Activated CD8-positive, alpha-beta memory T cell treated with anti-CD3 and anti-CD28 coated beads, Interleukin-2, amount 10 ng/mL, durations not matched to agents 7 days and 5 days (primary cell): Measurements from ENCODE around the gene CD80. TPM values are rescaled to one million over a fixed set of nuclear protein-coding genes. Genes with fewer than 3 reads are reported as not detected.
"Not testable (repeated sequence)": the region's sequence is repeated elsewhere in the genome, so short reads cannot be mapped to it uniquely, and the experiment has no call there.

ENCODE experiments used
- ATAC-seq: fragments of 150-1000 bp; cut with Tn5 transposase; one replicate; pipeline ENCODE4 v1.10.0; 2021; ENCODE audit warnings: moderate library complexity
- CTCF ChIA-PET: fragments of 350-600 bp; sonication (Branson Sonifier 250); formaldehyde crosslinking; loops from one replicate; lab custom pipeline; 2021; ENCODE audit warnings: antibody characterized with exemption; lab: Charles Lee
- DNase-seq: peaks from one replicate; pipeline ENCODE4 v3.0.0-alpha.2; 2020
- H3K27ac Mint-ChIP-seq: one replicate; pipeline ENCODE4 v1.8.0; 2021; ENCODE audit warnings: mild to moderate bottlenecking, mixed read lengths
- H3K27me3 Mint-ChIP-seq: one replicate; pipeline ENCODE4 v1.8.0; 2021; ENCODE audit warnings: mixed read lengths
- H3K36me3 Mint-ChIP-seq: one replicate; pipeline ENCODE4 v1.8.0; 2021; ENCODE audit warnings: mild to moderate bottlenecking, mixed read lengths
- H3K4me1 Mint-ChIP-seq: one replicate; pipeline ENCODE4 v1.8.0; 2021; ENCODE audit warnings: mixed read lengths
- H3K4me3 Mint-ChIP-seq: one replicate; pipeline ENCODE4 v1.8.0; 2021; ENCODE audit warnings: mild to moderate bottlenecking, moderate library complexity, mixed read lengths
- H3K9me3 Mint-ChIP-seq: one replicate; pipeline ENCODE4 v1.8.0; 2022; ENCODE audit warnings: low read depth, mixed read lengths
- total RNA-seq, 2 experiments: library from RNA; stranded (reverse); gene quantifications; one replicate each; pipeline ENCODE4 v1.2.3, GENCODE V29; 2021

Gene CD80
- total RNA-seq, 2 experiments from 2014 or later = 22.5 to 47.0 TPM

DNA sequence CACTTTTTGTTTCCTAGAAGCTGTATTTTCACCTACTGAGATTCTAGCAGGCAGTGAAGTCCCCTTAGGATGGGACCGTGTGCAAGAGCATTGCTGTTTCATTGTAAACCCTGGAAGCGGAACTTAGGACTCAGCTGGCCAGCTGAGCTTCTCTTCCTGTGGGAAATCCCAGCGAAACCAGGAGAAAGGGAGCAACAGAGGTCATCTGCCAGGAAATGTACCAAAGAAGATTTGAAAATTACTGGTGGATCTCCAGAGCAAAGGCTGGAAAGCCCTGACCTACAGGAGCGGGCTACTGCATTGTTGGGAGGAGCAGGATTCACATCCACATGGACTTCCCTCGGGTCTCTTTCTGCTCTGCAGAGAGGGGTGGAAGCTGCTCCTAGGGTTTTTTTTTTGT is 12.3 kb upstream of the CD80 start:
- CTCF ChIA-PET = interaction anchor here (1.4 kb wide), 1 partner anchor 74 kb away, joined by 3 read pairs; the partner anchor contains the start of gene TIMMDC1
- Mint-ChIP-seq H3K4me1 (peaks cover 14% of the 10 kb centered on the region), H3K27ac (no peak overlapping the region), H3K27me3 (peaks cover 6% of the 10 kb centered on the region), H3K36me3 (peaks cover 9% of the 10 kb centered on the region), H3K4me3 (no peak overlapping the region), H3K9me3 (no peaks in the 10 kb centered on the region)
- ATAC-seq (no peak), DNase-seq (no peak)

- H3K27me3 Mint-ChIP-seq = peaks cover 6% of the 10 kb centered on the region
- ATAC-seq (no peak), DNase-seq (no peak)
- H3K4me3 Mint-ChIP-seq = no peak overlapping the region
- H3K27ac Mint-ChIP-seq = no peak overlapping the region
- CTCF ChIA-PET = interaction anchor here (1.4 to 2.4 kb wide), 2 partner anchors 8 to 73 kb away, joined by 3 to 6 read pairs; partner anchors contain the start of genes ADPRH and TIMMDC1
- no peaks in the 10 kb centered on the region for H3K9me3 Mint-ChIP-seq
- H3K4me1 Mint-ChIP-seq = peaks cover 17% of the 10 kb centered on the region
- peaks cover 9% of the 10 kb centered on the region for H3K36me3 Mint-ChIP-seq
These were observed 11.8 kb upstream of the CD80 start for GRCh38 chr3:119571230-119571629.

GRCh38 chr3:119570229-119570628 is 10.8 kb upstream of the CD80 start:
- peaks cover 21% of the 10 kb centered on the region for H3K4me1 Mint-ChIP-seq
- H3K27me3 Mint-ChIP-seq = peaks cover 6% of the 10 kb centered on the region
- H3K4me3 Mint-ChIP-seq = no peak overlapping the region
- ATAC-seq (peak; percentile 58), DNase-seq (no peak)
- H3K27ac Mint-ChIP-seq = peak overlapping the region; percentile 49
- CTCF ChIA-PET = interaction anchor here (1.2 to 2.4 kb wide), 3 partner anchors 8 to 11 kb away, joined by 3 to 10 read pairs (median 6); partner anchors contain the start of genes ADPRH and CD80
- H3K9me3 Mint-ChIP-seq = no peaks in the 10 kb centered on the region
- peaks cover 9% of the 10 kb centered on the region for H3K36me3 Mint-ChIP-seq

- Mint-ChIP-seq H3K27me3 (peaks cover 6% of the 10 kb centered on the region), H3K4me3 (no peak overlapping the region), H3K27ac (no peak overlapping the region), H3K4me1 (peaks cover 19% of the 10 kb centered on the region), H3K36me3 (peaks cover 10% of the 10 kb centered on the region), H3K9me3 (no peaks in the 10 kb centered on the region)
- CTCF ChIA-PET = interaction anchor here (1.7 to 2.4 kb wide), 2 partner anchors 10 kb away, joined by 6 to 10 read pairs; partner anchors contain the start of genes ADPRH and CD80
- DNase-seq = no peak
- ATAC-seq = no peak
These were observed 9.7 kb upstream of the CD80 start for GRCh38 chr3:119569156-119569555.

- H3K27me3 Mint-ChIP-seq, H3K9me3 Mint-ChIP-seq, DNase-seq, H3K36me3 Mint-ChIP-seq, CTCF ChIA-PET, H3K4me3 Mint-ChIP-seq, ATAC-seq, H3K27ac Mint-ChIP-seq: not testable (repeated sequence)
- H3K4me1 Mint-ChIP-seq = peaks cover 40% of the 10 kb centered on the region
These were observed 3.9 kb upstream of the CD80 start for GRCh38 chr3:119563334-119563733.

GRCh38 chr3:119562307-119562961 is 3.0 kb upstream of the CD80 start:
- no peaks in the 10 kb centered on the region for H3K9me3 Mint-ChIP-seq
- H3K4me3 Mint-ChIP-seq = peak overlapping the region; percentile 38
- H3K36me3 Mint-ChIP-seq = peaks cover 16% of the 10 kb centered on the region
- H3K27me3 Mint-ChIP-seq = no peaks in the 10 kb centered on the region
- DNase-seq (peak; percentile 77), ATAC-seq (peak; percentile 69)
- peaks cover 47% of the 10 kb centered on the region for H3K4me1 Mint-ChIP-seq
- CTCF ChIA-PET = interaction anchor here (0.7 to 1.0 kb wide), 4 partner anchors 8 to 265 kb away, joined by 3 read pairs; no protein-coding TSS in a partner anchor
- peak overlapping the region; percentile 89 for H3K27ac Mint-ChIP-seq

- H3K4me3 Mint-ChIP-seq = peak overlapping the region; percentile 81
- peak overlapping the region; percentile 80 for H3K27ac Mint-ChIP-seq
- peaks cover 62% of the 10 kb centered on the region for H3K4me1 Mint-ChIP-seq
- H3K36me3 Mint-ChIP-seq = peaks cover 36% of the 10 kb centered on the region
- no peaks in the 10 kb centered on the region for H3K9me3 Mint-ChIP-seq
- no peaks in the 10 kb centered on the region for H3K27me3 Mint-ChIP-seq
- no peak for DNase-seq
- CTCF ChIA-PET = interaction anchor here (0.7 to 2.2 kb wide), 13 partner anchors 9 to 121 kb away, joined by 3 to 14 read pairs (median 5); partner anchors contain the start of genes ADPRH, TIMMDC1 and TMEM39A
- no peak for ATAC-seq
These were observed 746 bp upstream of the CD80 start for GRCh38 chr3:119560160-119560559.

DNA sequence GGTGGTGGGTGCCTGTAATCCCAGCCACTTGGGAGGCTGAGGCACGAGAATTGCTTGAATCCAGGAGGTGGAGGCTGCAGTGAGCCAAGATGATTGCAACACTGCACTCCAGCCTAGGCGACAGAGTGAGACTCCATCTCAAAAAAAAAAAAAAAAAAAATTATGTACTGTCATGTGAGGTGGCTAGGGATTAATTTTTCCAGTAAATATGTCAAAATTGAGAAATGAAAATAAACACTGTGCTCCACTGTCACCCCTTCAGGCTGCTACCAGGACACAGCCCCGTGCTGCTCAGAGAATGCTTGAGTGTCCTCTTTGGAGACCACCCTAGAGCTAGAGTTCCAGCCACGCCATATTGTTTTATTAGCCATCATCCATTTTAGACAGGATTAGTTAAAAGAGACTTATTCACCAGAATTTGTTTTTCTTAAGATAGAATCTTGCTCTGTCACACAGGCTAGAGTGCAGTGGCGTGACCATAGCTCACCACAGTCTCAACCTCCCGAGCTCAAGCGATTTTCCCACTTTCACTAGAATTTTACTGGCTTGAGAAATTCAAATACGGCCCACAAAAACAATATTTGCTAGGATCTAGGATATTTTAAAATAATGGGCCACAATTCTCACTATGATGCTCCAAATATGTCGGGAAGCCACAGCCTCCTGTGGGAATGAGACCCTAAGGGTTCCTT is 642 bp downstream of the CD80 start:
- CTCF ChIA-PET = interaction anchor here (0.7 to 2.2 kb wide), 13 partner anchors 11 to 122 kb away, joined by 3 to 14 read pairs (median 5); partner anchors contain the start of genes ADPRH, TIMMDC1 and TMEM39A
- Mint-ChIP-seq H3K27me3 (no peaks in the 10 kb centered on the region), H3K27ac (peak overlapping the region; percentile 80), H3K4me1 (peaks cover 75% of the 10 kb centered on the region), H3K36me3 (peaks cover 38% of the 10 kb centered on the region), H3K4me3 (peak overlapping the region; percentile 81), H3K9me3 (no peaks in the 10 kb centered on the region)
- ATAC-seq (no peak), DNase-seq (no peak)

DNA sequence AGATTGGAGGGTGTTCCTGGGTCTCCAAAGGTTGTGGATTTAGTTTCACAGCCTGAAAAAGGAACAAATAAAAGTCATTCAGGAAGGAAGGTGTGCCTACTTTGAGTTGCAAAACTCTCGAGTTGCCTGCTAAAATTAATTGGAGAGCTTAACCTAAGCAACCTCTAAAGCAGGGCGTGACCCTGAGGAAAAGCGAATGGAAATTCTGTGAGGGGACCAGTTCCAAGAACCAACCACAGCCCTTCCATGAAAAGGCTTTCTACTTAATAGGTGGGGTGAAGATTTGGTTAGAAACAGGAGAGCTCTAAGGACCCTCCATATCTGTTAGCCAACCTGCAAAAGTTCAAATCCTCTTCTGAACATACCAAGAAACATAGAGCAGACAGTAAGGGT is 1.5 kb downstream of the CD80 start:
- peaks cover 39% of the 10 kb centered on the region for H3K36me3 Mint-ChIP-seq
- peak; percentile 14 for ATAC-seq
- peak overlapping the region; percentile 80 for H3K27ac Mint-ChIP-seq
- peaks cover 78% of the 10 kb centered on the region for H3K4me1 Mint-ChIP-seq
- H3K27me3 Mint-ChIP-seq = no peaks in the 10 kb centered on the region
- CTCF ChIA-PET = interaction anchor here (1.1 to 1.4 kb wide), 3 partner anchors 10 to 97 kb away, joined by 3 read pairs; no protein-coding TSS in a partner anchor
- peak overlapping the region; percentile 81 for H3K4me3 Mint-ChIP-seq
- no peaks in the 10 kb centered on the region for H3K9me3 Mint-ChIP-seq
- peak; percentile 77 for DNase-seq

GRCh38 chr3:119557192-119557876 is 2.1 kb downstream of the CD80 start:
- H3K4me1 Mint-ChIP-seq = peaks cover 75% of the 10 kb centered on the region
- H3K4me3 Mint-ChIP-seq = peak overlapping the region; percentile 81
- H3K27ac Mint-ChIP-seq = peak overlapping the region; percentile 80
- ATAC-seq = no peak
- CTCF ChIA-PET = interaction anchor here (1.1 to 1.4 kb wide), 2 partner anchors 9 to 16 kb away, joined by 3 read pairs; no protein-coding TSS in a partner anchor
- DNase-seq = no peak
- peaks cover 42% of the 10 kb centered on the region for H3K36me3 Mint-ChIP-seq
- H3K27me3 Mint-ChIP-seq = no peaks in the 10 kb centered on the region
- H3K9me3 Mint-ChIP-seq = no peaks in the 10 kb centered on the region

- CTCF ChIA-PET = interaction anchor here (1.0 to 1.1 kb wide), 2 partner anchors 93 to 125 kb away, joined by 3 read pairs; partner anchors contain the start of gene TMEM39A
- H3K36me3 Mint-ChIP-seq = peaks cover 53% of the 10 kb centered on the region
- H3K27ac Mint-ChIP-seq = peak overlapping the region; percentile 47
- H3K4me3 Mint-ChIP-seq = peak overlapping the region; percentile 81
- DNase-seq (no peak), ATAC-seq (no peak)
- H3K9me3 Mint-ChIP-seq = no peaks in the 10 kb centered on the region
- H3K4me1 Mint-ChIP-seq = peaks cover 68% of the 10 kb centered on the region
- no peaks in the 10 kb centered on the region for H3K27me3 Mint-ChIP-seq
These were observed 3.5 kb downstream of the CD80 start for GRCh38 chr3:119555929-119556328.

DNA sequence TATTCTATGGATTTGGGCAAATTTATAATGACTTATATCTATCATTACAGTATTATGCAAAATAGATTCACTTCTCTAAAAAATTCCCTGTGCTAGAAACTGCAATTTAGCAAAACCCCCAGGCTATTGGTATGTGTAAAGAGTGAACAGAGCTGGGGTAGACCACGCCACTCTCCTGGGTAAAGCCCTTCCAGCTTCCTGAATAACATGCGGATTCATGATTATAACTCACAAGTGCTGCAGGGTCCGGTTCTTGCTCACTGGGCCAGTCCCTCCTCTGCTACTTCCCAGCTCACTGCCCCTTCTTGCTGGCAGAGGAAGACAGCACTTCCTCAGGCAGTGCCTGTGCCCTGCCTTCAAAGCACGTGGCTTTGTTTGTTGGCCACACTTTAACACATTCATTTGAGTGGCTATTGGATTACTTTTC is 4.1 kb downstream of the CD80 start:
- CTCF ChIA-PET = interaction anchor here (1.1 to 1.7 kb wide), 2 partner anchors 87 to 126 kb away, joined by 3 read pairs; no protein-coding TSS in a partner anchor
- Mint-ChIP-seq H3K4me3 (peak overlapping the region; percentile 81), H3K27me3 (no peaks in the 10 kb centered on the region), H3K36me3 (peaks cover 58% of the 10 kb centered on the region), H3K27ac (peak overlapping the region; percentile 24), H3K9me3 (no peaks in the 10 kb centered on the region), H3K4me1 (peaks cover 68% of the 10 kb centered on the region)
- no peak for ATAC-seq
- no peak for DNase-seq
